Neuronal stem cell (in vitro differentiated cells): ENCODE data around the gene PIP5K1A.

Source experiments
- DNase-seq: peaks from one replicate; pipeline ENCODE4 v3.0.0-alpha.2; 2013; ENCODE audit warnings: low spot score
- H2AFZ ChIP-seq: one replicate; pipeline ENCODE4 v1.6.1; 2013; ENCODE audit warnings: mild to moderate bottlenecking, low read length, inconsistent platforms
- H2AK5ac ChIP-seq: 2 replicates; pipeline ENCODE4 v1.6.1; 2013; ENCODE audit warnings: low read depth, mild to moderate bottlenecking, inconsistent platforms, low read length, moderate library complexity, mixed read lengths
- H2BK120ac ChIP-seq: 2 replicates; pipeline ENCODE4 v1.6.1; 2013; ENCODE audit warnings: low read depth, mild to moderate bottlenecking, inconsistent platforms, low read length, moderate library complexity, mixed read lengths
- H2BK12ac ChIP-seq: one replicate; pipeline ENCODE4 v1.6.1; 2013; ENCODE audit warnings: low read length, inconsistent platforms
- H2BK15ac ChIP-seq: 2 replicates; pipeline ENCODE4 v1.6.1; 2013; ENCODE audit warnings: mild to moderate bottlenecking, low read length, inconsistent platforms, mixed read lengths
- H2BK5ac ChIP-seq: one replicate; pipeline ENCODE4 v1.6.1; 2013; ENCODE audit warnings: inconsistent platforms, mild to moderate bottlenecking, low read length, moderate library complexity
- H3K14ac ChIP-seq: one replicate; pipeline ENCODE4 v1.6.1; 2013; ENCODE audit warnings: low read length, inconsistent platforms
- H3K18ac ChIP-seq: 2 replicates; pipeline ENCODE4 v1.6.1; 2013; ENCODE audit warnings: low read length, inconsistent platforms
- H3K23ac ChIP-seq: 2 replicates; pipeline ENCODE4 v1.6.1; 2013; ENCODE audit warnings: low read depth, mild to moderate bottlenecking, mixed read lengths, low read length, inconsistent platforms; ENCODE audit not compliant: poor library complexity
- H3K27ac ChIP-seq: replicated peaks from 3 replicates; pipeline ENCODE4 v1.5.1; 2013; ENCODE audit warnings: low read length, inconsistent platforms
- H3K27me3 ChIP-seq, 3 experiments: 2 replicates each; pipeline ENCODE4 v1.6.1; 2013; ENCODE audit warnings: low read length in 3 of 3, mild to moderate bottlenecking in 2 of 3, inconsistent platforms in 1 of 3, low read depth in 1 of 3, mixed read lengths in 1 of 3, moderate library complexity in 1 of 3; ENCODE audit not compliant: control insufficient read depth in 3 of 3, insufficient read depth in 3 of 3
- H3K36me3 ChIP-seq, 2 donors: replicated peaks in 1 of 2; 2 replicates each; pipeline ENCODE4 v1.6.1; 2013; ENCODE audit warnings: low read length in 2 of 2; ENCODE audit not compliant: control insufficient read depth in 2 of 2, insufficient read depth in 2 of 2
- H3K4ac ChIP-seq: 2 replicates; pipeline ENCODE4 v1.6.1; 2013; ENCODE audit warnings: inconsistent platforms, mild to moderate bottlenecking, low read length, moderate library complexity
- H3K4me1 ChIP-seq, 2 donors: 1 replicate in 1 of 2; 2 replicates in 1 of 2; pipeline ENCODE4 v1.6.1; 2013; ENCODE audit warnings: low read length in 2 of 2, low read depth in 1 of 2; ENCODE audit not compliant: control insufficient read depth in 2 of 2, insufficient read depth in 1 of 2
- H3K4me2 ChIP-seq: one replicate; pipeline ENCODE4 v1.6.1; 2013; ENCODE audit warnings: mild to moderate bottlenecking, low read length, inconsistent platforms; ENCODE audit not compliant: insufficient read depth, poor library complexity, severe bottlenecking
- H3K4me3 ChIP-seq, 2 donors: 2 replicates each; pipeline ENCODE4 v1.5.1; 2013; ENCODE audit warnings: low read length in 2 of 2, mild to moderate bottlenecking in 2 of 2, inconsistent platforms in 1 of 2, moderate library complexity in 1 of 2
- H3K79me1 ChIP-seq: one replicate; pipeline ENCODE4 v1.6.1; 2013; ENCODE audit warnings: low read depth, mild to moderate bottlenecking, inconsistent platforms, low read length, moderate library complexity
- H3K9ac ChIP-seq: one replicate; pipeline ENCODE4 v1.6.1; 2013; ENCODE audit warnings: mild to moderate bottlenecking, low read depth, low read length, inconsistent platforms; ENCODE audit not compliant: poor library complexity
- H3K9me3 ChIP-seq, 2 donors: replicated peaks in 1 of 2; 2 replicates each; pipeline versions ENCODE3 to v1.6.1; 2013; ENCODE audit warnings: low read length in 2 of 2, mild to moderate bottlenecking in 2 of 2, inconsistent platforms in 1 of 2, low read depth in 1 of 2, mixed read lengths in 1 of 2, moderate library complexity in 1 of 2; ENCODE audit not compliant: control insufficient read depth in 2 of 2, insufficient read depth in 1 of 2
- H4K8ac ChIP-seq: one replicate; pipeline ENCODE4 v1.6.1; 2013; ENCODE audit warnings: low read depth, mild to moderate bottlenecking, inconsistent platforms, low read length, moderate library complexity
- H4K91ac ChIP-seq: one replicate; pipeline ENCODE4 v1.6.1; 2013; ENCODE audit warnings: low read length, low read depth, mild to moderate bottlenecking, inconsistent platforms; ENCODE audit not compliant: poor library complexity
- WGBS, 2 donors: extraction: QIAGEN DNeasy Blood & Tissue Kit; methylation state at CpG; one replicate each; pipeline ENCODE4 v1.1.7; 2013; ENCODE audit warnings: missing lambda C conversion rate in 2 of 2, mixed read lengths in 1 of 2; ENCODE audit not compliant: insufficient read length in 2 of 2, insufficient replicate concordance in 1 of 2; ENCODE audit errors: extremely low coverage in 2 of 2; 5-methylcytosine and 5-hydroxymethylcytosine counted together

The PIP5K1A gene

DNA sequence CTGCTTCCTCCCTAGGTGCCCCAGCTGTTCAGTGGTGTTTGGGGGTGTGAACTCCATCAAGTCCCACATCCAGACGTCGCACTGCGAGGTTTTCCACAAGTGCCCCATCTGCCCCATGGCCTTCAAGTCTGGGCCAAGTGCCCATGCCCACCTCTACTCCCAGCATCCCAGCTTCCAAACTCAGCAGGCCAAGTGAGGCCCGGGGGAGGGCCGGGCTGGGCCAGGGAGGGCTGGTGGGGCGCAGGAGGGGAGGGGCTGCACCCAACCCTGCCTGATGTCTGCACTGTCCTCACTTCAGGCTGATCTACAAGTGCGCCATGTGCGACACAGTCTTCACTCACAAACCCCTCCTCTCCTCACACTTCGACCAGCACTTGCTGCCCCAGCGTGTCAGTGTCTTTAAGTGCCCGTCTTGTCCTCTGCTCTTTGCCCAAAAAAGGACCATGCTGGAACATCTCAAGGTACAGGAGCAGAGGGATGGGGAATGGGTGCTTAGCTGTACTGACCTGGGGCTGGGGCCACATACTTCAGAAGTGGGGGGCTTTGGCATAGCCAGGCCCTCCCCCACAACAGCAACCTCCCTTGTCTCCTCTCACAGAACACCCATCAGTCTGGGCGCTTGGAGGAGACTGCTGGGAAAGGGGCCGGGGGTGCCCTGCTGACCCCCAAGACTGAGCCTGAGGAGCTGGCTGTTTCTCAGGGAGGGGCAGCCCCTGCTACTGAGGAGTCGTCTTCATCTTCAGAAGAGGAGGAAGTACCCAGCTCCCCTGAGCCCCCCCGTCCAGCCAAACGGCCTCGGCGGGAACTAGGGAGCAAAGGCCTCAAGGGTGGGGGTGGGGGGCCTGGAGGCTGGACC is 91.0 kb downstream of the PIP5K1A start:
- no peak overlapping the region for H2BK120ac ChIP-seq
- no peak overlapping the region for H3K27ac ChIP-seq
- H3K18ac ChIP-seq, result peak overlapping the region; percentile 17
- H2AK5ac ChIP-seq, result no peak overlapping the region
- H3K4me3 ChIP-seq, result no peak overlapping the region
- no peak overlapping the region for H4K91ac ChIP-seq
- H3K14ac ChIP-seq, result peak overlapping the region; percentile 56
- peak overlapping the region; percentile 75 for H3K23ac ChIP-seq
- H3K36me3 ChIP-seq, result peaks cover 64 to 95% of the 10 kb centered on the region in 2 donors
- H3K79me1 ChIP-seq, result peaks cover 20% of the 10 kb centered on the region
- no peak overlapping the region for H2AFZ ChIP-seq
- no peaks in the 10 kb centered on the region for H3K9me3 ChIP-seq
- peaks cover 0 to 4% of the 10 kb centered on the region in 2 donors for H3K4me1 ChIP-seq
- DNase-seq, result no peak
- no CpG with 5 or more reads among the region's 18 CpGs for WGBS, 2 donors
- H3K27me3 ChIP-seq, result no peaks in the 10 kb centered on the region
- no peak overlapping the region for H2BK15ac ChIP-seq
- no peak overlapping the region for H3K4ac ChIP-seq
- no peak overlapping the region for H3K9ac ChIP-seq
- no peak overlapping the region for H3K4me2 ChIP-seq
- no peak overlapping the region for H2BK12ac ChIP-seq
- H2BK5ac ChIP-seq, result peak overlapping the region; percentile 35
- H4K8ac ChIP-seq, result no peak overlapping the region

DNA sequence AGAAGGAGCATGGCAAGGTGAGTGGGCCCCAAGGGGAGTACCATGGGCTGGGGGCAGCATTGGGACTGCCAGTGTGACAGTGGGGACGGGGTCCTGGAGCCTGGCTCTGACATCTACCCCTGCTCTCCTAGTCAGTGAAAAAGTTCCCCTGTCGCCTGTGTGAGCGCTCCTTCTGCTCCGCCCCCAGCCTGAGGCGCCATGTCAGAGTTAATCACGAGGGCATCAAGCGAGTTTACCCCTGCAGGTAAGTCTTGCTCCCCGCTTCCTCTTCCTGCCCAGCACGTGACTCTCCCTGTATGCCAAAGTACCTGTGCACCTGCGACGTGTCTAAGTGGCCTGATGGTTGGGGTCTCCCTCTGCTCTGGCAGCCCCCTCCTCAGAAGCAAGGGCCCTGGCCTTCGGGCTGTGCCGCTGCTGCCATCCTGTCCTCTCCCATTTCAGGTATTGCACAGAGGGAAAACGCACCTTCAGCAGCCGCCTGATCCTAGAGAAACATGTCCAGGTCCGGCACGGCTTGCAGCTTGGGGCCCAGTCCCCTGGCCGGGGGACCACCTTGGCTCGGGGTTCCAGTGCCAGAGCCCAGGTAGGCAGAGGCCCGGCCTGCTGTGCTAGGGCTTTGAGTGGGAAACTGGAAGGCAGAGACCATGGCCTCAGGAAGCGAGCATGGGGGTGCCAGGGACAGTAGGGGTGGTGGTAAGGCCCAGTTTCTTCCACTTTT is 91.8 kb downstream of the PIP5K1A start:
- Histone ChIP-seq H2AFZ (no peak overlapping the region), H2BK15ac (no peak overlapping the region), H3K4me1 (peaks cover 5 to 11% of the 10 kb centered on the region in 2 donors), H2BK5ac (peak overlapping the region; percentile 35), H3K4ac (no peak overlapping the region), H2BK12ac (no peak overlapping the region), H3K14ac (no peak overlapping the region), H4K91ac (no peak overlapping the region), H3K23ac (peak overlapping the region; percentile 75), H3K79me1 (peaks cover 20% of the 10 kb centered on the region), H3K4me2 (no peak overlapping the region), H3K9me3 (no peaks in the 10 kb centered on the region), H3K9ac (no peak overlapping the region), H2BK120ac (no peak overlapping the region), H2AK5ac (no peak overlapping the region), H3K27ac (no peak overlapping the region), H3K18ac (no peak overlapping the region), H3K27me3 (no peaks in the 10 kb centered on the region), H4K8ac (no peak overlapping the region), H3K36me3 (peaks cover 64 to 94% of the 10 kb centered on the region in 2 donors), H3K4me3 (no peak overlapping the region)
- no CpG with 5 or more reads among the region's 21 CpGs for WGBS, 2 donors
- no peak for DNase-seq

DNA sequence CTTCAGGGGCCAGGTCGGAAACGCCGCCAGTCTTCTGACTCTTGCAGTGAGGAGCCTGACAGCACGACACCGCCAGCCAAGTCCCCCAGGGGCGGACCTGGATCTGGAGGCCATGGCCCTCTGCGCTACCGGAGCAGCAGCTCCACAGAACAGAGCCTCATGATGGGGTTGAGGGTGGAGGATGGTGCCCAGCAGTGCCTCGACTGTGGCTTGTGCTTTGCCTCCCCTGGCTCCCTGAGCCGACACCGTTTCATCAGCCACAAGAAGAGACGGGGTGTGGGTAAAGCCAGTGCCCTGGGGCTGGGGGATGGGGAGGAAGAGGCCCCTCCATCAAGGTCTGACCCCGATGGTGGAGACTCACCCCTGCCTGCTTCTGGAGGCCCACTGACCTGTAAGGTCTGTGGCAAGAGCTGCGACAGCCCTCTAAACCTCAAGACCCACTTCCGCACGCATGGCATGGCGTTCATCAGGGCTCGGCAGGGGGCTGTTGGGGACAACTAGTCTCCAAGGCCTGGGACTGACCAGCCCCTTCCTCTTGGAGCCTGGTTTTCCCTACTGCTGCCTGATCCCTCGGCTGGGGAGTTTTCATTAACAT is 92.5 kb downstream of the PIP5K1A start:
- no peak overlapping the region for H3K18ac ChIP-seq
- DNase-seq, result no peak
- no peak overlapping the region for H2BK12ac ChIP-seq
- H2AFZ ChIP-seq, result no peak overlapping the region
- no peak overlapping the region for H4K91ac ChIP-seq
- H3K9me3 ChIP-seq, result no peaks in the 10 kb centered on the region
- H3K27ac ChIP-seq, result no peak overlapping the region
- H3K4ac ChIP-seq, result no peak overlapping the region
- H2AK5ac ChIP-seq, result no peak overlapping the region
- H2BK5ac ChIP-seq, result peak overlapping the region; percentile 35
- H2BK120ac ChIP-seq, result no peak overlapping the region
- peak overlapping the region; percentile 75 for H3K23ac ChIP-seq
- no CpG with 5 or more reads among the region's 19 CpGs for WGBS, 2 donors
- no peak overlapping the region for H2BK15ac ChIP-seq
- no peaks in the 10 kb centered on the region for H3K27me3 ChIP-seq
- peaks cover 20% of the 10 kb centered on the region for H3K79me1 ChIP-seq
- no peak overlapping the region for H3K9ac ChIP-seq
- H3K4me3 ChIP-seq, result no peak overlapping the region
- no peak overlapping the region for H3K14ac ChIP-seq
- no peak overlapping the region for H3K4me2 ChIP-seq
- peaks cover 64 to 96% of the 10 kb centered on the region in 2 donors for H3K36me3 ChIP-seq
- H4K8ac ChIP-seq, result no peak overlapping the region
- H3K4me1 ChIP-seq, result peaks cover 9 to 16% of the 10 kb centered on the region in 2 donors
